Midbrain (tissue), 1 donor: Measurements from ENCODE around the gene SRSF10.
"Not testable (repeated sequence)": the region's sequence is repeated elsewhere in the genome, so short reads cannot be mapped to it uniquely, and the experiment has no call there.

Experiments used
- DNase-seq: peaks from one replicate; lab custom pipeline; 2025; lab: John Stamatoyannopoulos, UW

The SRSF10 gene

DNA sequence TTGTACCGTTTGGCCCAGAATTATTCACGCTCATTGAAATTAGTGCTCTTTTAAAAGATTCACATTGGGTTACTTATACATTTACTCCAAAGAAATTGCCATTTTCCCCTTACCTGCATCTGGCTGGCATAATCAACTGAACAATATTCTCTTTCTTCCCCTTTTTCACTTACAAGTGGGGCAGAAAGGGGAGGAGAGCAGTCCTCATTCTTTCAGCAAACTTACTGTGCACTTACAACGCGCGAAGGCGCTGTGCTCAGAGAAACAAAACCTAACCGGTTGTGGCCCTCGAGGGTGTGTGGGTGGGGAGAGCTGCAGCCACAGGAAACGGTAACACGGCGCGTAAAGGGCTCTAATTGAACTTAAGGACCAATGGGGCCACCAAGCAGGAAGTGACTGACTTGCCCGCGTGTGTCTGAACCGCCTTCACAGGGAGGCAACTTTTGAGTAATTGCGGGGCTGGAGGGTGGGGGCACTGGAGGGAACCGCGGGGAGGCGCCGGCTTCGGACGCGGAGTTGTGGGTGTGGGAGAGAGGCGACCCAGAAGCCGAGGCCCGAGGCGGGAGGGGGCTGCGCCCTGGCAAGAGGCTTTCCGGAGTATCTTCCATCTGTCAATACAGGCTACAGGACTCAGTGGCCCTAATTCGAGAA, 21.2 kb downstream of the SRSF10 start:
- DNase-seq: peak; percentile 59

DNA sequence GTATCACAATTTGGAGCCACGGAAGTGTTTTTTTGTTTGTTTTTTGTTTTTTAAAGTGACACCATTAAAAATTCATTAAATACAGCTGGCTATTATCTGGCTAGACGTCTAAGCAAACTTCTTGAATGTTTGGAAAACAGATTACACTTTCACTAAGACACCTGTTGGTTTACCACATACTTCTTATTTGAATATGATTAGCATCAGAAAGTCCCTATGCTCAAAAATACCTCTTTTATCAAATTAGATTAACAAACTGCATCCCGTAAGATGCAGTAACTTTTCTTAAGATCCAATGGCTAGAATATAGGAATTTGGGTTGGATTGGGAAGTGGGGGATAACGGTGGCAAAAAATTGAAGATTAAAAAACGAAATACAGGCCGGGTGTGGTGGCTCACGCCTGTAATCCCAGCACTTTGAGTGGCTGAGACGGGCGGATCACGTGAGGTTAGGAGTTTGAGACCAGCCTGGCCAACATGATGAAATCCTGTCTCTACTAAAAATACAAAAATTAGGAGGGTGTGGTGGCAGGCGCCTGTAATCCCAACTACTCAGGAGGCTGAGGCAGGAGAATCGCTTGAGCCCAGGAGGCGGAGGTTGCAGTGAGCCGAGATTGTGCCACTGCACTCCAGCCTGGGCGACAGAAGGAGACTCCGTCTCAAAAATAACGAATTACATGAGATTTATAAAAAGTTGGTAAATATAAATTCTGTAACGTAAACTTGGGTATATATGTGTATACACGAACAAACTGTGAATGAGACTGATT, 21.9 kb downstream of the SRSF10 start:
- DNase-seq: not testable (repeated sequence)

DNA sequence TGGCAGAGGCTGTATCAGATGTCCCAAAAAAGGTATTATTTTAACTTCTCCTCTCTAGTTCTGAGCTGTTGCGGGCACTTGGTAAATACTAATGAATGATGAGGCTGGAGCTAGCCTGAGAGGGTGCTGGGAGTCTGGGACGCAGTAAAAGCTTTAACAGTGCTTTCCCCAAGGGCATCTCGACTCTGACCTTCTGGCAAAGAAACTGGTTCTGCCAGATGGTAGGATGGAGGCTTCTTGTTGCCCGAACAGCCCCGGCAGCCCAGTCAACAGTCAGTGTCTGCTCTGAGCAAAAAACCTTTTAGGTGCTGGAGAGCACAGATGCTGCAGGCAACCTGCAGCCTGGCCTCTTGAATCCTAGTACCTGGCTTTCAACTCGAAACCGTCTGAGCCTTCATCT, 23.0 kb downstream of the SRSF10 start:
- DNase-seq: no peak

DNA sequence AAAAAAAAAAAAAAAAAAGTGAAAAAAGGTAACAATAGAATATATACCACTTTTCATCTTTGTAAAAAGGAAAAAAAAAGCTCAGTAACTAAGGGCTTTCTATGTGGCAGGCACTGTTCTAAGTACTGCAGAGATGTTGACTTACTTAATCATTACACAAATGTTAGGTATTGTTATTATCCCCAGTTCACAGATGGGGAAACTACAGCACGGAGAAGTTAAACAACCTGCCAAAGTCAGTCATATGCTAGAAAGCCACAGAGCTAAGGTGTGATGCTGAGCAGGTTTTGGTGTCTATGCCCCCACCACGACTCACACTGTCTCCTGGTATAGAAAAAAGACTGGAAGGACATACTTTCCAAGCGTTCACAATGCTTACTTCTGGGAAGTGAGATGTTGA, 27.1 kb downstream of the SRSF10 start:
- DNase-seq: no peak

DNA sequence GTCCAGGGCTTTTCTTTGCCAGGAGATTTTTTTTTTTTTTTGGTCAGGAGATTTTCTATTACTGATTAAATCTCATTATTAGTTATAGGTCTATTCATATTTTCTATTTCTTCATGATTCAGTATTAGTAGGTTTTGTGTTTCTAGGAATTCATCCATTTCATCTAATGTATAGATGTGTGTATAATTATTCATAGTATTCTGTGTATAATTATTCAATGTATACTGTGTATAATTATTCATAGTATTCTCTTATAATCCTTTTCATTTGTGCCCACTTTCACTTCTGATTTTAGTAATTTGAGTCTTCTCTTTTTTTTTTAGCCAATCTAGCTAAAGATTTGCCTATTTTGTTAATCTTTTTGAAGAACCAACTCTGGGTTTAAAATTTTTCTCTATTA, 32.8 kb downstream of the SRSF10 start:
- DNase-seq: no peak

DNA sequence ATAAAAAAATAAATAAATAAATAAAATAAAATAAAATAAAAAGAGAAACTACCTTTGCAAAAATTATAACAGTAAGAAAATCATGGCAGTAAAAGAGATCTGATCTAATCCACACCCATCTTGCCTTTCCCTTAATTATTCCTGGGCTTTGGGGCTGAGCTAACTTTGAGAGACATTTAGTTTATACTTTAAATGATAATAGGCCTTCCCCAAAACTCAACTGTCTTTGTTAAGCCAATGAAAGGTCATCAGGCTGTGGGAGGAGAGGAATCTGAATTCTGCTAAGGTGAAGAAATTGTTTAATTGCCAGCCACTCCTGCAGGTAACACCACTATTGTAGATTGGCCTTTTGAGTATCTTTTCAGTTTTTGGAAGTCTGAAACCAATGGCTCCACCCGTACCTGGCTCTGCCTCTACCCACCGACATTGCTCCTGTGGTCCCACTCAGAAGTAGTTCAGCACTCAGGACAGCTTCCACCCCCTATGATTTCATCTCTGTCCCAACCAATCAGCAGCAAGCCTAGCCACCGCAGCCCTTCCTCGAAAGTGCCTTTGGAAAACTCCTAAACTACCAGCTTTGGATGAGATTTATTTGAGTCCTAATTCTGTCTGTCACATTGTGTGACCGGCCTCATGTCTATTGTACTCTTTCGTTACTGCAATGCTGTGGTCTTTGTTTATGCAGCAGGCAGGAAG, 43.5 kb downstream of the SRSF10 start:
- no peak for DNase-seq

DNA sequence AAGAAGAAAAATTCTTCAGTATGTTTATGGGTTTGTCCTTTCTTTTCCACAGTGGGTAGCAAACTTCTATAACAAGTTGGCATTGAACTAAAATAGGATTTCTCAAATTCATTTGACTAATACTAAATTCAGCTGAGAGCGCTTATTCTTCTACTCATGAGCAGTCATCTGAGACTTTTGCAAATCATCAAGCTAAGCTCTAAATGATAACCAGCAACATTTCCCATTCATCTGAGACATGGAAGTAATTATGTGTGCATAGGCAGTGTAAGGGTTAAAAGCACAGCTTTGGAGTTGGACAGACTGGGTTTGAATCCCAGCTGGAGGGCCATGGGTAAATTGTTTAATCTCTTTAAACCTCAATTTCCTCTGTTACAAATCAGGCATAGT, 48.6 kb downstream of the SRSF10 start:
- DNase-seq: no peak

DNA sequence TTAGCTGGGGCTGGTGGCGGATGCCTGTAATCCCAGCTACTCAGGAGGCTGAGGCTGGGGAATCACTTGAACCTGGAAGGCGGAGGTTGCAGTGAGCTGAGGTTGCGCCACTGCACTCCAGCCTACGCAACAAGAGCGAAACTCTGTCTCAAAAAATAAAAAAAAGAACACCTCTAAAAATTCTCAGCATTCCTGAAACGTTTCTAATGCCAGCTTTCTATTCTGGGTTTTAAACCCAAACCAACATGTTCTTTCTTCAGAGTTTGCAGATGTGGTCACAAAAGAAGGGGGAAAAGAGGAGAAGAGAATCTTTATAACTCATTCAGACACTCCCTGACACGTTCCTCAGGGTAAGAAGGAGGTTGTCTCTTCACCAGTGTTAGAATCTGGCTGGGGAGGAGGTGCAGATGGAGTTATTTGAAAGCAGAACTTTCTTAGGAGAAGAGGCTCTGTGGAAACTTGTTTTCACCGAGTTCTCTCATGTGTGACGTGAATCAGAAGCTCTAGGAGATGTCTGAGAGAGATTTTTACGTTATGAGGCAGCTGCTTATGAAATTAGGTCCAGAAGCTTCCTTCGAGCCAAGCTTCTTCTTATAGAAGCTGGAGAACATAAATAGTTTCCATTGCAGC, 49.2 kb downstream of the SRSF10 start:
- DNase-seq: no peak

DNA sequence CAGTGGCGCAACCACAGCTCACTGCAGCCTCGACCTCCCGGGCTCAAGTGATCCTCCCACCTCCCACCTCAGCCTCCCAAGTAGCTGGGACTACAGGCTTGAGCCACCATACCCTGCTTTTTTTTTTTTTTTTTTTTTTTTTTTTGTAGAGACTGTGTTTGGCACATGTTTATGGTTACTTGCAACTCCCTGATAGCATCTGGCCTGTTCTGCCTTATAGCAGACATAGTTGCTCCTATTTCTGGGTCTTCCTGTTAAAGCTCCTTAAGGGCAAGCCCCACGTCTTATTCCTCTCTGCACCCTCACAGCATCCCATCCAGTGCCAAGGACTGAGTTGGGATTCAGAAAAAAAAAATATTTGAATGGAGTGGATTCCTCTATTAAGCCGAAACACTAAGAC, 49.9 kb downstream of the SRSF10 start:
- no peak for DNase-seq

DNA sequence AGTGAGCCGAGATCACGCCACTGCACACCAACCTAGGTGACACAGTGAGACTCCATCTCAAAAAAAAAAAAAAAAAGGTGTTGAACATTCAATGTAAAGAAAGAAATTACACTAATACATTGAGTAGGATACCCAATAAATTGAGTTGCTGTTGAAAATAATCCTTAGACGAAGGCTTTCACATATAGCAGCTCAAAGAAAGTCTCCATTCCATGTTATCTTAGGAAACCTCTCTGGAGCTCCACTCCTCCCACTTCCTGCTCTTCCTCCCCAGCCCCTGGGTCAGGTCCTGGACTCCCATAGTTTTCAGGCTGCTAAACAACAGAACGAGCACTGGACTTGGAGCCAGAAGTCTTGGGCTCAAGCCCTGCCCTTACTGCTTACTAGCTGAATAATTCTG, 51.3 kb downstream of the SRSF10 start:
- DNase-seq: no peak

DNA sequence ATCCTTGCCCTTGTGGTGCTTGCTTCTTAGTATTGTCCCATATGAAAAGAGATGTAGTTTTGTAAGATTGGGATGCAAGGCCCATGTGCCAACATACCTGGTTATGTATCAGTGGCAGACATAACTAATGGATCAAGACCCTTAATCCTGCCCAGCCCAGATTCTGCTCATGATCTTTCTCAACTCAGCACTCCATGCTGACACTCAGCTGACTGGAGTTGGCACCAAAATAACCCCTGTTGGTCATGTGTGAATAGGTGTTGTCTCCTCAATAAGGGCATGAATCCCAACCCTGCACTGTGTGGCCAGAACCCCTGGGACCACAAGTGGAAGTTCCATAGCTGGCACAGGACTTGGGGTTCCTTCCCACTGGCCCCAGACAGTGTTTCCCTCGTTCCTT, 53.0 kb downstream of the SRSF10 start:
- DNase-seq: no peak

DNA sequence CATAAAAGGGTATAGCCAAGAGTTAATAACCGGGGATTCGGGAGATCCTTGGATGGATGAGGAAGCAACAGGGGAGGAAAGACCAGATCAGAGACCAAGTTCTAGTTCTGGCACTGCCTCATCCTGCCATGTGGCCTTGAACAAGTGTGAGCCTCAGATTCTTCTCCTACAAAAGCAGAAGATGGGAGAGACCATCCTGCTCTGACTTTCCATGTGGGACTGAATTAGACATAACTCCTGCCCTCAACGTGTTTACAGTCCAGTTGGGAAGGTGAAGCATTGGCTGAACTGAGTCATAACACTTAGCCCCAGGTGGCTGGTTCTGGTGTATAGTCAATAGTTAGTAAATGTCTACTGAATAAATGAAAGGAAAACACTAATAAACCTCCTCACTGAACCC, 54.8 kb downstream of the SRSF10 start:
- no peak for DNase-seq

DNA sequence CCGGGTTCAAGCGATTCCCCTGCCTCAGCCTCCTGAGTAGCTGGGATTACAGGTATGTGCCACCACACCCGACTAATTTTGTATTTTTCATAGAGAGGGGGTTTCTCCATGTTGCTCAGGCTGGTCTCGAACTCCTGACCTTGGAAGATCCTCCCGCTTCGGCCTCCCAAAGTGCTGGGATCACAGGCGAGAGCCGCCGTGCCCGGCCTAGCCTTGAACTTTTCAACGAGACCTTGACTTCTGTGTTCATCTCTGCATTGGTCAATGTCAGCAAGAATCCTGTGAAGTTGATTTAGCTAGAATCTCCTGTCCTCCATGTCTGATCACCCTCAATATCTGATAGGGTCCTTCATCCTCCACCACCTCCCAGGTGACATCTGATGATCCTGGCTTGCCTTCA, 55.5 kb downstream of the SRSF10 start:
- no peak for DNase-seq

DNA sequence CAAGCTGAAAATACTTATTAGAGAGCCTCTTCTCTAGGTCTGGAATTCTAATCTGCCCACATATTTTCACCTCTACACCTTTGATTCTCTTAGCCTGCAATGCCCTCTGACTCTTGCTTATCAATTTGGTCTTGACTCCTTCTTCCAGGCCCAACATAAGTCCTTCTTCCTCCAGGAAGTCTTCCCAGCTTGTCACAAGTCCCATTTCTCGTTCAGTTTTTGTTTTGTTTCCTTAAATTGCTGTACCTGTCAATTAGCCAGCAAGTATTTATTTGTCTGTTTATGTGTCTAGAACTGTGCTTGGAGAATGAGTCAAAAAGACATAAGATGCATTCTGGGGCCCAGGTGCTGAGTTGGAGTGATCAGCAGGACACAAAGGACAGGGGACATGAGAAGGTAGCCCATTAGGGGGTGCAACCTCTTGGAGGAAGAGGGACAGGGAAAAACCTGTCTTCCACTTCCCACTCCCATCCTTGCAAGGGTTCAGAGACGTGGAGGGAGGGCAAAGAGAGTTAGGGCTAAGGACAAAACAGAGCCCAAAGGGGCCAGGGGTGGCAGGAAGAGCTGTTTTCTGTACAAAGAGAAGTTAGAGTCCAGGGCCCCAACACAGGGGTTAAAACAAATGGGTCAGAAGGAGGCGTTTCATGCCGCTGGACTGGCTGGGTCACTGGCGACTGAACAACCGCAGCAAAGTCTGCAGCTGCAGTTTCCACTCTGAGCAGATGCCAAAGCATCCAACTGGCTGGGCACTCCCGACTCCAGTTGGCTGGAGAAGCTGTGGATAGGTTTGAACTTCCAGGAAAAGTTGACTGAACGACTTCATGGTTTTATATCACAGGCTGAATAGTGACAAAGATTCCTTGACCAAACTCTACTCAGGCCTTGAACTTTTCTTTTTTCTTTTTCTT, 56.3 kb downstream of the SRSF10 start:
- DNase-seq: no peak

DNA sequence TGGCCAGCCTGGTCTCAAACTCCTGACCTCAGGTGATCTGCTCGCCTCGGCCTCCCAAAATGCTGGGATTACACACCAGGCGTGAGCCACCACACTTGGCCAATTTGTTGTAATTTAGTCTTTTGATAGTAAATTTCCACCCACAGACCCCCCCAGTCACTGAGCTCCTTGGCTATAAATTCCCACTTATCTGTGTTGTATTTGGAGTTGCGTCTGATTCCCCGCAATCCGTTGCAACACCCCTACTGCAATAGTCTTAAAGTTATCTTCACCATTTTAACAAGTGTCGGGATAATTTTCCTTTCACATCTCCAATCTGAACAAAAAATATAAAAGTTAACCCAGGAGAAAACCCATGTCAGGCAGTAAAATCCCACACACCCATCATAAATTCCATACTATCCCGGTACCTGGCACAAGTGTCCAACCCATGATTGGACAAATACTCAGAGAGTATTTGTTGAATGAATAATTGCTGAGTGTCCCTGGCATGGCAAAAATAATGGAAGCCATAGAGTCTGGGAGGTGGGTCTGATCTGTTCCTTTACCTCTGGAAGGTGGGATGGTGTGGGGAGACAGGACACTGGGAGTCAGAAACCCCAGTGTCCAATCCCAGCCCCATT, 57.7 kb downstream of the SRSF10 start:
- no peak for DNase-seq

DNA sequence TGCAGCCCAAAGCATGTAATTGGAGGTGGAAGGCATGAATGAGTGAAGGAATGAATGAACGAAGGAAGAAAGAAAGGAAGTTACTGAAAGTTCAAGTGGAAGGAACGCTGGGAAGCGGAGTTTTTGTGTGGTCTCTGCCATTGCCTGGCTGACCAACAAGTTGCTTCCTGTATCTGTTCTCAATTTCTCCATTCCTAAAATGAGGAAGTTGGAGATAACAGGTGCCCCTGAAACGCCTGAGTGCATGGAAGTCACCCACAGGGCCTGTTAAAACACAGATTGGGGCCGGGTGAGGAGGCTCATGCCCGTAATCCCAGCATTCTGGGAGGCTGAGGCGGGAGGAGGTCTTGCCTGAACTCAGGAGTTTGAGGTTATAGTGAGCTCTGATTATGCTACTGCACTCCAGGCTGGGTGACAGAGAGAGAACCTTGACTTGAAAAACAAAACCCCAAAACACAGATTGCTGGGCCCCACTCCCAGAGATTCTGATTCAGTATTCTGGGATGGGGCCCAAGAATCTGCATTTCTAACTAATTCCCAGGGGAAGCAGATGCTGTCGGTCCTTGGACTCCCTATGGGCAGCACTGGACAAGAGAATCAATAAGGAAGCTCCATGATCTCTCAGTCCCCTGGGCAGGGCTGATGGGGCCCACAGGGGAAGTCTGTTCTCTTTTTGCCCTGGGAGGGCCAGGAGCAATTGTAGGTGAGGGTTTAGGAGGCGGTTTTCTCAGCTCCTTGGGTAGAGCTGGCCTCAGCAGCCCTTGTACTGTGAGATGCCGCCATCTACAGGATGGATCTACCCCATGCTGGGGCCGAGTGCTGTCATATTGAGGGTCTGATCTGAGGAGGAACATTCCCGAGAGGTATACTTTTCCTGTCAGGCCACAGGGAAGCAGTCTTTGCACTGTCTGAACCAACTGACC, 63.7 kb downstream of the SRSF10 start:
- DNase-seq: peak; percentile 35

DNA sequence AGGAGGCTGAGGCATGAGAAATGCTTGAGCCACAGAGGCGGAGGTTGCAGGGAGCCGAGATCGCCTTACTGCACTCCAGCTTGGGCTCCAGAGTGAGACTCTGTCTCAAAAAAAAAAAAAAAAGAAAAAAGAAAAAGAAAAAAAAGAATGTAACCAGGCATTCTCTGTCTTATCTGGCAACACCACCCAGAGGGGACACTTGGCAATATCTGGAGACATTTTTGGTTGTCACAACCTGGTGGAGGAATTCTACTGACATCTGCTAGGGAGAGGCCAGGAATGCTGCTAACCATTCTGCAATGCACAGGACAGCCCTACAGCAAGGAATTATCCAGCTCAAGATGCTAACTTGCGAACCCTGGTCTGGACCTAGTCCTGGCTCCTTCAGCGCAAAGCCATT, 64.7 kb downstream of the SRSF10 start:
- no peak for DNase-seq

DNA sequence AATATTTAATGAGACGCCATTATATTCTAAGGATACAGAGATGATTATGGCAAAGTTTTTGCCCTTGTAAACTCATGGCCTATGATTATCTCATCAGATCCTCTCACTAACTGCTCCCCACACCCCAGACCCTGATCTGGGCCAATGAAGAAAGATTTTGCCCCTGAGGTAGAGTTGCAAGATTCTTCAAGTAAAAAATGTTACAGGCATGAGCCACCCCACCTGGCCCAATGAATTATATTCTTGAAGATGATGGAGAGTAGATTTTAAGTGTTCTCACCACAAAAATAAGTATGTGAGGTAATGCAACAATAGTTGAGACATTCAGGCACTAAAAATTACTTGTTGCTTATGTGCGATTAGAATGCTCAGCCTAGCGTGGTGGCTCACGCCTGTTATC, 65.2 kb downstream of the SRSF10 start:
- no peak for DNase-seq
